Activated T-cell treated with anti-CD3 and anti-CD28 coated beads for 1 hour (primary cell): ENCODE results near the gene RUFY1.
"Not testable (repeated sequence)": the region's sequence is repeated elsewhere in the genome, so short reads cannot be mapped to it uniquely, and the experiment has no call there.

Experiments used
- DNase-seq: peaks from one replicate; pipeline ENCODE4 v3.0.0-alpha.2; 2020; ENCODE audit warnings: low read depth

RUFY1 gene

DNA sequence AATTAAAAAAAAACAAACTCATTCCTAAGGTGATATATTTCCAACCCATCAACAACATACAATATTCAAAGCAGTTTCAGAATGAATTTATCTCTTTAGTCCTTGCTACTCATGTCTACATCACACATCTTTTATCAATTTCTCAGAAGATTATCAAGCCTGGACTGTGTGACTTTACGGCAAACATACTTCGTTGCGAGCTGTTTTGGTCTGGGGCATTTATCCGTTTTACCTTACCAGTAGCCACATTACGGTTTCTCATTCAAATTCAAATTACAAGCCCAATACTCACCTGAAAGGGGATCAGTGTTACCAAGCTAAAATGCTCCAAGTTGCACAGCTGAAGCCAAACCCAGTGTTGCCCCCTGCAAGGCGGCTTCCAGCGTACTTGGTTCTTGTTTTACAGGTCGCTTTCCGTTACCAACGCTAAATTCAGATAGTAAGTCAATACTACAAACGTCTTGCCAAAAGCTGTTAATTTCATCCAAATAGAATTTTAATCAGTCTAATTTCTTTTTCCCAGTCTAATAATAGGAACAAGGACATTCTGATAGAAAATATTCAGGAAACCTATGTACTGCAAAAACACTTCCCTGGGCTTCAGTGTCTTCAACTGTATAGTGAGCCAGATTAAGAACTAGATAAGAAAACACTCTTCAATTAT lies 71.3 kb downstream of the RUFY1 start:
- DNase-seq: no peak

DNA sequence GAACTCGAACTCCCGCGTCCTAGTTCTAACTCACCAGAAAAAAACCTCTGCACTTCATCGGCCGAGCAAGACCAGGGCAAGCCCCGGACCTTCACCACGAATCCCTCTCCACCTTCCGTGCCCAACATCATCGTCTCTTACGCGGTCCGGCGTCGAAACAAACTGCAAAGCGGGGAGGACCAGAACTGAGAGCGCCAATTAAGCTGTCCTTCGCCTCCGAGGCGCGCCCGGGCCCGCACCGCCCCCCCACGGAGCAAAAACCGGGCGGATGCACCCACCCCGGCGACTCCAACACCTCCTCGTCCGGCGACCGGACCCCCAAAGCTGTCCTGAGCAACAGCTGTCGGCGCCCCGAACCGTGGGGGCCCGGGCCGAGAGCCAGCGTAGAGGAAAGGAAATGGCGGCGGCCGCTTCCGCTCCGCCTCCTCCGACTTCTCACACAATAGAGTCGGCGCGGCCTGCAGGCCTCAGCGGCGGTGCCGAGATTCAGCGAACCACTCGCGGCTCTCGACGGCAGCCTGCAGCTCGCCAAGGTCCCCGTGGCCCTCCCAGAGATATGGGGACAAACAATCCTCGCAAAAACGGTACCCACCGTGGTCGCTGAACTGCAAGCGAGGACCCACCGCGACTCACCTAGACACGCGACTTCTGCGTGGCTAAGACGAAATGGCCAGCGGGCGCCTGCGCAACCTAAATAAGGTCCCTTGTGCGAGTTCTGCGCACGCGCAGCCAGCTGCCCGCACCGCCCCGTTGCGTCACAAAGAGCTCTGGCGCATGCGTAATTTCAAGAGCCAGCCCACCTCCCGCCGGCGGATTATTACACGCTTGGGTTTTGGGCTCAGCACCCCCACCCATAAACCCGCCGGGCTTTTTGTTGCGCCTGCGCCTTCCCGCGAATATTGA lies 72.9 kb downstream of the RUFY1 start, which contains the start of gene HNRNPH1:
HNRNPH1 (minus strand) TSS at position 669 of the 903 bp plus-strand sequence; CDS start at position 131, 538 bp downstream.
- peak; percentile 96 for DNase-seq

DNA sequence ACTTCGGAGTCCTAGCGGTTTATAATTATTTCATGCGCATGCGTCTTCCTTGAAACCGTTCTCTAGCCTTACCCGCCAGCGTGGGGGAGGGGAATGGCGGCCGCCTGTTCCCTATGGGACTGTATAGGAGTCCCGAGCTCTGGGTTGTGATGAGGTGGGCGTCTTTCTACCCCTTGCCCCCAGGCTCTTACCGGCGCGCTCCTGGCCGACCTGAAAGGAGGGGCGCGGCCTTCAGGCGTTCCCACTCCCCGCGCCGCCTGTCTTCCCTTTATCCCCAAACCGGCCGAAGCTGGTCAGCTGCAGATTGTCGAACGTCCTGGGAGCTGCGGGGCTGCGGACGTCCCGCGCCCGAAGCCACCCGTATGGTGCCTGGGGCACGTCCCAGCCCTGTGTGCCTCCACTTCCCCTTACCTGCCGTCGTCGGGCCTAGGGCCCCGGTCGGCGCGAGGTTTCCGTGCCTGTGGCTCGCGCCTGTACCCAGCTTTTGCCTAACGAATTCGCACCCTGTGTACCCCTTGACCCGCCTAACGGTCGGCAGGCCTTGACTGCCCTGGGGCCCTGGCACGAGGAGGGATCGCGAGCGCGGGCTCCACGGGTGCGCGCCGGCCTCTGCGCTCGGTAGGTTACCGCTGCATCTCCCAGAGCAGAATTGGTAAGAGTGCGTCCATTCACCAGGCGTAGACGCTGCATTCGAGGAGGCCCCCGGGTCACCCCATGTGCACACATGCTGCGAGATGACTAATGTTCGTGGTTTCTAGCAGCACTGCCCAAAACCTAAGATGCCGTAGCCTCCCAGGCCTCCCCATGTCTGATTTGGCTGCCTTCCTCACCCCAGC lies 73.8 kb downstream of the RUFY1 start:
- peak; percentile 31 for DNase-seq

DNA sequence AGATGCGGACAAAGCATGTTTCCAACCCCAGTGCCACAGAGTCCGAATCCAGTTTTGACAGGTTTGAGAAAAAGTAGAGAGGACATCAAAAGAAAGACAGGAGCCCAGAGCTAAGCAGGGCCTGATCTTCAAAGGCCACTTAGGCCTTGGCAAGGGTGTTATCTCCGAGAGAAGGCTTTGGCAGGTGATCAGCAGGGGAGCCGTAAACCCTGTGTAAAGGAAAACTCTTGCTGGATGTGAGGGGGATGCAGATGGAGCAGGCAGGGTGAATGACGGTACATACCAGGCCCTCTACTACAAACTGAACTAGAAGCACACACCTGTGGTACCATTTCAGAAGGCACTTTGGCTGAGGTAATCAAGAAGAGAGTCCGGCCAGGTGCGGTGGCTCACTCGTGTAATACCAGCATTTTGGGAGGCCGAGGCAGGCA lies 74.5 kb downstream of the RUFY1 start:
- DNase-seq: no peak

DNA sequence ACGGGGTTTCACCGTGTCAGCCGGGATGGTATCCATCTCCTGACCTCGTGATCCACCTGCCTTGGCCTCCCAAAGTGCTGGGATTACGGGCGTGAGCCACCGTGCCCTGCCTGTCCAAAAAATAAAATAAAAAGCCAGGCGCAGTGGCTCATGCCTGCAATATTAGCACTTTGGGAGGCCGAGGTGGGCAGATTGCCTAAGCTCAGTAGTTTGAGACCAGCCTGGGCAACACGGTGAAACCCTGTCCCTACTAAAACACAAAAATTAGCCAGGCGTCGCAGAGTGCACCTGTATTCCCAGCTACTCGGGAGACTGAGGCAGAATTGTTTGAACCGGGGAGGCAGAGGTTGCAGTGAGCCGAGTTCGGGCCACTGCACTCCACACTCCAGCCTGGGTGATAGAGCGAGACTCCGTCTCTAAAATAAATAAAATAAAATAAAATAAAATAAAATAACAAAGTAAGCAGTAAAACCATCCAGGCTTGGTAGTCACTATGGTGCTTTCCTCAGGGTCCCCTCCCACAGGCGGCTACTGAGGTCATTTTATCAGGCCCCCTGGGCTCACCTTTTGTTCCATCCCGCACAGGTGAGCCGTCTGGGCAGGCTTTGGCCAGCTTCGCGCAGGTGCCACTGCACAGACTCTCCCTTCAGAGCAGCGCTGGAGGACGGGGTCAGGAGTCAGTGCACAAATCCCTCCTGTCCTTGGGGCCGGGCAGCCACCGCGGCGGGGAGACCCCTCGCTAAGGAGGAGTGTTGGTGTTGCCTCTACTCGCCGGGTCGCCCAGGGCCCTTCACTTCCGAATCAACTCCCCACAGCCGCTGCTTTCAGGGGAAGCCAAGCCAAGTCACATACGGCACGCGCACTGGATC lies 83.4 kb downstream of the RUFY1 start:
- not testable (repeated sequence) for DNase-seq

DNA sequence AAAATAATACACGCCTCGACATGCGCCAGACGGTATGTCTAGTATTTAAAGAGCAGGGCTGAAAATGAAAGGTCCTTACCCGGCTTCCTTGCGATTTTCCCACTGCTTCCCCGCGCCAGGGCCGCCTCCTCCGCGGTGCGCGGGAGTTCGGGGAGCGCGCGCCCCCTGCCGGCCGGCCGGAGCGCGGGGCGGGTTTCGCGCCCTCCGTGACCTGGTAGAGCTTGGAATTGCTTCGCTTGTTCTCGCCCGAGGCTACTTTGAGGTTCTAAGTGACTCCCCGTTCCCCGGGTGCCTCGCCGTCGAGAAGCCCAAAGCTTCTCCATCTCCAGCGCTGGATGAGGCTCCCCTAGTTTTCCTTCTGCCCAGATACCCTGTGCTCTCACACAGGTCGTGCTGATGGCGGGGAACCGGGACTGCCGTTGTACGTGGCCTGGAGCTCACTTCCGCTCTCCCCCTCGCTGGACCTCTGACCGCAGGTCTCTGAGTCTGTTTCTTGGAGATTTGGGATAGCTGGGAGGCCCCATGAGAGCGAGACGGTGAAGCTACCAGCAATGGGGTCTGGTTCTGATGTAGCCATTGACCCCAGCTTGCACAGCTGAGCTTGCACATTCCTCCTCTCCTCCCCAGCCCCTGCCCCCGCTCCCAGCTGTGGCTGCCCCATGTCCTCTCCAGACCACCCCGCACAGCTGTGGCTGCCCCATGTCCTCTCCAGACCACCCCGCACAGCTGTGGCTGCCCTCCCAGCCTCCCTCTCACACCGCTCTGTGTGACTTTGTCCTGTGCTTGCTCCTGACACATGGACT lies 84.2 kb downstream of the RUFY1 start:
- not testable (repeated sequence) for DNase-seq

DNA sequence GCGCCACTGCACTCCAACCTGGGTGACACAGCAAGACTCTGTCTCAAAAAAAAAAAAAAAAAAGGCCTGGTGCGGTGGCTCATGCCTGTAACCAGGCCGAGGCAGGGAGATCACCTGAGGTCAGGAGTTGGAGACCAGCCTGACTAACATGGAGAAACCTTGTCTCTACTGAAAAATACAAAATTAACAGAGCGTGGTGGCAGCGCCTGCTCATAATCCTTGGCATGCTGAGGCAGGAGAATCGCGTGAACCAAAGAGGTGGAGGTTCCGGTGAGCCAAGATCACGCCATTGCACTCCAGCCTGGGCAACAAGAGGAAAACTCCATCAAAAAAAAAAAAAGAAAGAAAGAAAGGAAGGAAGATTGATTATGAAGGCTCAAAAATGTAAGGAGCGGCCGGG lies 88.9 kb downstream of the RUFY1 start:
- not testable (repeated sequence) for DNase-seq

DNA sequence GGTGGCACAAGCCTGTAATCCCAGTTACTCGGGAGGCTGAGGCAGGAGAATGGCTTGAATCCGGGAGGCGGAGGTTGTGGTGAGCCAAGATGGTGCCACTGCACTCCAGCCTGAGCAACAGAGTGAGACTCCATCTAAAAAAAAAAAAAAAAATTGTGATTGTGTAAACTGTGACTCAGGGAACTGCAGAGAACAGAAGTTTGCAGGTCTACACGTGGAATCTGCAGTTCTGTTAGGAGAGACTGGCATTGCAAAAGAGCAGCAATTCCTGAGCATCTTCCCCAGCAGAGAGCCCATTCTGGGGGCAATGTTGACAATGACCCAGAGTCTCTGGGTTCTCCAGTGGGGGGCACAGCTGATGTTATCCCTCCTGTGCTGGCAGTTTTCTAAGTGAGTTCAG lies 91.4 kb downstream of the RUFY1 start:
- not testable (repeated sequence) for DNase-seq

DNA sequence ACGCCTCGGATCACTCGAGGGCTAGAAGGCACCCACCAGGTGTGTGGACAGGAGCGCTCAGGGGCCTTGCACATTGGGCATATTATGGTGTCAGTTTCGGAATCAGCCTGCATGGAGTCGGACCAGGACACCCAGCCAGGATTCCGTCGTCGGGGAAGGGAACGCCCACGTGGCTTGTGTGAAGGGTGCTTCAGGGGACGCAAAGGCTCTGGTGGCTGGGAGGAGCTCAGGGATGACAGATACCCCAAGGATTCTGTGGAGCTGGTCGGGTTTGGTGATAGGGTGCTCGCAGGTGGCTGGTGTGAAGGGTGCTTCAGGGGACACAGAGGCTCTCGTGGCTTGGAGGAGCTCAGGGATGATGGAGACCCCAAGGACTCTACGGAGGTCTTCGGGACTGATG lies 92.3 kb downstream of the RUFY1 start:
- DNase-seq: not testable (repeated sequence)

DNA sequence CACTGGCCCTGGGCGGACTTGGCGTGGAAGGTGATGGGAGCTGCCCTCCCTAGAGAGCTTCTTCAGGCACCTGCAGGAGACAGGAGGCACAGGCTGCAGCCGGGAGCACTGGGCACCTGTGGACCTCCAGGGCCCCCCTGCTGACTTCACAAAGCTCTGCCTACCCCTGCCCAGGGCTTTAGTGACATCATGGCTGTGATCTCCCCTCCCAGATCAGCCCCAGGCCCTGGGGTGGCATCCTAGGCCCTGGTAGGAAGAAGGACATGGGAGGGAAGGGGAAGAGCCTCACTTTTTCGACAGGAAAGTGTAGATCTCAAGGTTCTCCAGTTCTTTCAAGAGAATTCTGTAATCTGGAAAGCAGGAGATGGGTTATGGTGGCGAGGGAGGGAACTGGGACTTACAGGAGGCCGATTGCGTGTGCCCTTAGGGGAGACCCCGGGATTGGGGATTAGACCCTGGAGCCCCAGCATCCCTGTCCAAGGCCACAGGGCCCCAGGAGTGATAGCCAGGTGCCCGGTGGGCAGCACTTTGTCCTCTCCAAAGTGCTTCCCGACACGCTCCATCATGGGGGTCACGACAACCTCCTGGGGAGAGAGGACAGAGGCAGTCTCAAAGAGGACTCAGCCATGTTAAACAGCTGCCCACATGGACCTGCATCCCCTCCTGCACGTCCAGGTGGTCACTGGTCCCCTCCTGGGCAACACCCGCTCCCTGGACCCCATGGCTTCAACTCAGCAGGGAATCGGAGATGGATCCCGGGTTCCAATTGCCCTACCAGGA lies 93.0 kb downstream of the RUFY1 start:
- not testable (repeated sequence) for DNase-seq

DNA sequence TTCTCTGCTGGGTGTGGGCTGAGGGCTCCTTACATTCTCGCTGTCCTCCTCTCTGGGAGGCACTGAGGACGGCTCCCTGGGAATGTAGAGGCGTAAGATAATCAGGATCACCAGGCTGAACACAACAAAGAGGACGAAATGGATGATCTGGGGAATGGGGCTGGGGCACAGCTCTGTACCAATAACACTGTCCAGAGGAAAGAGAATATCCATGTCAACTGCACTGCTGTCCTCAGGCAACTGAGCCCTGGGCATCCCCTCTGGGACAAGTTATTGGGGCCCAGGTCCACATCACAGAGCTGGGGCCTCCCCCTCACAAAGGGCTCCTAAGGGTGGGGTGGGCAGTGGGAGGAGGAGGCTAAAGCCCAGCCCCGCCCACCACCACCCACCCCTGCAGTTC lies 94.4 kb downstream of the RUFY1 start:
- DNase-seq: not testable (repeated sequence)

DNA sequence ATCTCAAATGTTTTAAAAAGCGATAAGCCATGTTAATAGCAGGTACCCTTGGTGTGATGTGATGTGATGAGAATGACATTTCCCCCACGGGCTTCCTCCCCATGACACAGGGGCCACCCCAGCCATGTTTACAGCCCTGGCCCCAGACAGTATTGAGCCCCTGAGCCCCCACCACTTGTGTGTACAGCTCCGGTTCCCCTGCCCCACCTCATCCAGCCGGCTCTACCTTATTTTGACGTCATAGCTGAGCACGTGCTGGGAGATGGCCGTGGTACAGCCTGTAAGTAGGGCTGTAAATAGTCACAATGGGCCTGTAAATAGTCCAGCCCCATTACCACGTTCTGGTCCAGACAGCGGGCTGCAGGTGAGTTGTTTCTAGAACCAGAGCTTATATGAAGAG lies 98.1 kb downstream of the RUFY1 start:
- no peak for DNase-seq

DNA sequence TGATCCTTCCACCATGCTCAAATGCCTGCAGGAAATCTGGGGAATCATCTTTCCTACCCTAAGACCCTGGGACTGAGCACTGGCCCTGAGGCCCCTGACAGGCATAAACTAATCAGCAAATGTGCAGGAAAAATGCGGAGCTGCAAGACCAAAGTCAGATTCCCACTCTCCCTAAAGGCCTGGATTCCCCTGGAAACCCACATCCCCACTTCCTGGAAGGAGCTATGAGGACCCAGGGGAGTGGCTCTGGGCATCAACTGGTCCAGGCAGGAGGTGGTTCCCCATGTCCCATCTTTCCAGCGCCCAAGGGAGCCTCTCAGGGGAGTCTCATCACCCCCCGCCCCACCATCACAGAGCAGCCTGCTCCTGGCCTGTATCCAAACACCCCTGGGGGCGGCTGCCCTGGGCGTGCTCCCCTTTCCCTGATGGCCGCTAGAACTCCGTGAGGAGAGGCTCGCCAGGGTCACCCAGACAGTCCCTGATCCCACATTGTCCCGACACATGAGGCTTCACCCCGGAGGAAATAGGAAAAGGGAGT lies 98.9 kb downstream of the RUFY1 start:
- not testable (repeated sequence) for DNase-seq

DNA sequence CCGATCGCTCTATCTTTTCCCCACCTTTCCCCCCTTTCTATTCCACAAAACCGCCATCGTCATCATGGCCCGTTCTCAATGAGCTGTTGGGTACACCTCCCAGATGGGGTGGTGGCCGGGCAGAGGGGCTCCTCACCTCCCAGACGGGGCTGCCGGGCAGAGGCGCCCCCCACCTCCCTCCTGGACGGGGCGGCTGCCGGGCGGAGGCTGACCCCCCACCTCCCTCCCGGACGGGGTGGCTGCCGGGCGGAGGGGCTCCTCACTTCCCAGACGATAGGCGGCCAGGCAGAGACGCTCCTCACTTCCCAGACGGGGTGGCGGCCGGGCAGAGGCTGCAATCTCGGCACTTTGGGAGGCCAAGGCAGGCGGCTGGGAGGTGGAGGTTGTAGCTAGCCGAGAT lies 99.9 kb downstream of the RUFY1 start:
- not testable (repeated sequence) for DNase-seq

DNA sequence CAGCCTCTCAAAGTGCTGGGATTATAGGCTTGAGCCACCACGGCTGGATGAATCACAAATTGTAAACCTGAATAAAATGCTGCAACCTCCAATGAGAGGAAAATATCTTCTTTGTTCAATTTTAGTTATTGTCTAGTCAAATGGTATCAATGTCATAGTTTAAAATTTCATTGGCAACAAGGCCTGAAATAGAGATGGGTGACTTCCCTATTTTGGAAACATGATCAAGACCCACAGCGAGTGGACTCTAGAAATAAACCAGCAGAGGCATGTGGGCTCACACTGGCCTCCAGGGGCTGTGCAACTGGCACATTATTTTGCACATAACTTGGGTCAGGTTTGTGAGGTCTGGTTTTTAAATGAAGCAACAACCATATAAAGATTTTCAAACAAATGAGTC lies 102.8 kb downstream of the RUFY1 start:
- not testable (repeated sequence) for DNase-seq

DNA sequence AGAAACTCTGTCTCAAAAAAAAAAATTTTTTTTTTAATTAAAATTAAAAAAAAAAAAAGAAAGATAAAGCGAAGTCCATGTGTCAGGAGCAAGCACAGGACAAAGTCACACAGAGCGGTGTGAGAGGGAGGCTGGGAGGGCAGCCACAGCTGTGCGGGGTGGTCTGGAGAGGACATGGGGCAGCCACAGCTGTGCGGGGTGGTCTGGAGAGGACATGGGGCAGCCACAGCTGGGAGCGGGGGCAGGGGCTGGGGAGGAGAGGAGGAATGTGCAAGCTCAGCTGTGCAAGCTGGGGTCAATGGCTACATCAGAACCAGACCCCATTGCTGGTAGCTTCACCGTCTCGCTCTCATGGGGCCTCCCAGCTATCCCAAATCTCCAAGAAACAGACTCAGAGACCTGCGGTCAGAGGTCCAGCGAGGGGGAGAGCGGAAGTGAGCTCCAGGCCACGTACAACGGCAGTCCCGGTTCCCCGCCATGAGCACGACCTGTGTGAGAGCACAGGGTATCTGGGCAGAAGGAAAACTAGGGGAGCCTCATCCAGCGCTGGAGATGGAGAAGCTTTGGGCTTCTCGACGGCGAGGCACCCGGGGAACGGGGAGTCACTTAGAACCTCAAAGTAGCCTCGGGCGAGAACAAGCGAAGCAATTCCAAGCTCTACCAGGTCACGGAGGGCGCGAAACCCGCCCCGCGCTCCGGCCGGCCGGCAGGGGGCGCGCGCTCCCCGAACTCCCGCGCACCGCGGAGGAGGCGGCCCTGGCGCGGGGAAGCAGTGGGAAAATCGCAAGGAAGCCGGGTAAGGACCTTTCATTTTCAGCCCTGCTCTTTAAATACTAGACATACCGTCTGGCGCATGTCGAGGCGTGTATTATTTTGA lies 107.2 kb downstream of the RUFY1 start:
- not testable (repeated sequence) for DNase-seq

DNA sequence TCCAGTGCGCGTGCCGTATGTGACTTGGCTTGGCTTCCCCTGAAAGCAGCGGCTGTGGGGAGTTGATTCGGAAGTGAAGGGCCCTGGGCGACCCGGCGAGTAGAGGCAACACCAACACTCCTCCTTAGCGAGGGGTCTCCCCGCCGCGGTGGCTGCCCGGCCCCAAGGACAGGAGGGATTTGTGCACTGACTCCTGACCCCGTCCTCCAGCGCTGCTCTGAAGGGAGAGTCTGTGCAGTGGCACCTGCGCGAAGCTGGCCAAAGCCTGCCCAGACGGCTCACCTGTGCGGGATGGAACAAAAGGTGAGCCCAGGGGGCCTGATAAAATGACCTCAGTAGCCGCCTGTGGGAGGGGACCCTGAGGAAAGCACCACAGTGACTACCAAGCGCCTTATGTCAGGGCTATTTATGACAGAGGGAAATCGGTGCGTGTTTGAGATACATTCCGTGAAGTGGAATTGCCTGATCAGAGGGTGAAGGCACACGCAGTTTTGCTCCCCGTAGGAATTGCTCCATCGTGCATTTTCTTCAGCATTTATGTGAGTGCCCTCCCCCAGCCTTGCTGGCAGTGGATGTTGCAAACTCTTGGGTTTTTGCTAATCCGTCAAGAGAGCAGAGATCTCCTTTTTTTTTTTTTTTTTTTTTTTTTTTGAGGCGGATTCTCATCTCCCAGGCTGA lies 108.0 kb downstream of the RUFY1 start:
- DNase-seq: not testable (repeated sequence)
